ENCODE data around the gene KRTAP5-5. TPM values are rescaled to one million over a fixed set of nuclear protein-coding genes. Genes with fewer than 3 reads are reported as not detected.
"Not testable (repeated sequence)": the region's sequence is repeated elsewhere in the genome, so short reads cannot be mapped to it uniquely, and the experiment has no call there.

Gene KRTAP5-5
- total and polyA plus RNA-seq, 2 of the 13 experiments (the other 11 are each of a cell fraction or from before 2014, with no cell fraction given), result not detected

- H3K9ac ChIP-seq (ENCODE audit: insufficient read depth, low read depth, low read length); H3K4me2 ChIP-seq (ENCODE audit: low read depth, low read length); in situ Hi-C loops (cut with HindIII; ENCODE audit: extremely low pct_ligation_motif_present, low pct_unique_long_range_greater_than_20kb); H3K36me3 ChIP-seq (replicated peaks in 1 of 2; ENCODE audit: control insufficient read depth in 1 of 2, insufficient read depth in 2 of 2, low read length in 2 of 2); H3K4me3 ChIP-seq (replicated peaks in 1 of 3; ENCODE audit: insufficient read depth in 1 of 3, low read depth in 2 of 3, low read length in 3 of 3); ATAC-seq; BruUV-seq (replicated peaks); FAIRE-seq; intact Hi-C loops (cut with micrococcal nuclease; ENCODE audit: unreplicated experiment); H3K9me3 ChIP-seq (ENCODE audit: low read length); H2AFZ ChIP-seq (ENCODE audit: low read length); H4K20me1 ChIP-seq (ENCODE audit: insufficient read depth, low read length); H3K4me1 ChIP-seq (ENCODE audit: insufficient read depth, low read length); H3K79me2 ChIP-seq (ENCODE audit: insufficient read depth, low read length); H3K27ac ChIP-seq (ENCODE audit: extremely low read length, insufficient read depth, low read length); CTCF ChIA-PET (ENCODE audit: low intra/inter-chr PET ratio, low total read pairs); POLR2A ChIA-PET; DNase-seq (ENCODE audit: low spot score): not testable (repeated sequence)
- 62% methylated on average over 13 of the region's 13 CpGs for WGBS (ENCODE audit: low lambda C conversion rate)
- H3K27me3 ChIP-seq (ENCODE audit: control insufficient read depth in 1 of 2, insufficient read depth in 2 of 2, low read length in 2 of 2), result peaks cover 2 to 31% of the 10 kb centered on the region in 2 experiments; a peak in 4 of 5 replicates
Measured at GRCh38 chr11:1605923-1606322, 23.7 kb upstream of the KRTAP5-5 start.

GRCh38 chr11:1607156-1607845, 22.3 kb upstream of the KRTAP5-5 start:
- H3K79me2 ChIP-seq (ENCODE audit: insufficient read depth, low read length); BruUV-seq (replicated peaks); H3K4me1 ChIP-seq (ENCODE audit: insufficient read depth, low read length); POLR2A ChIA-PET; H3K4me2 ChIP-seq (ENCODE audit: low read depth, low read length); H2AFZ ChIP-seq (ENCODE audit: low read length); H3K27ac ChIP-seq (ENCODE audit: extremely low read length, insufficient read depth, low read length); CTCF ChIA-PET (ENCODE audit: low intra/inter-chr PET ratio, low total read pairs); H3K9me3 ChIP-seq (ENCODE audit: low read length); FAIRE-seq; intact Hi-C loops (cut with micrococcal nuclease; ENCODE audit: unreplicated experiment); in situ Hi-C loops (cut with HindIII; ENCODE audit: extremely low pct_ligation_motif_present, low pct_unique_long_range_greater_than_20kb); H3K4me3 ChIP-seq (replicated peaks in 1 of 3; ENCODE audit: insufficient read depth in 1 of 3, low read depth in 2 of 3, low read length in 3 of 3); H3K36me3 ChIP-seq (replicated peaks in 1 of 2; ENCODE audit: control insufficient read depth in 1 of 2, insufficient read depth in 2 of 2, low read length in 2 of 2); H4K20me1 ChIP-seq (ENCODE audit: insufficient read depth, low read length); H3K9ac ChIP-seq (ENCODE audit: insufficient read depth, low read depth, low read length); DNase-seq (ENCODE audit: low spot score): not testable (repeated sequence)
- H3K27me3 ChIP-seq (ENCODE audit: control insufficient read depth in 1 of 2, insufficient read depth in 2 of 2, low read length in 2 of 2), result peaks cover 2 to 38% of the 10 kb centered on the region in 2 experiments; a peak in 4 of 5 replicates
- ATAC-seq, result peak; percentile 43
- WGBS (ENCODE audit: low lambda C conversion rate), result 31% methylated on average over 16 of the region's 18 CpGs

GRCh38 chr11:1607901-1608300, 21.7 kb upstream of the KRTAP5-5 start:
- H3K4me2 ChIP-seq (ENCODE audit: low read depth, low read length); H3K4me1 ChIP-seq (ENCODE audit: insufficient read depth, low read length); DNase-seq (ENCODE audit: low spot score); H3K4me3 ChIP-seq (replicated peaks in 1 of 3; ENCODE audit: insufficient read depth in 1 of 3, low read depth in 2 of 3, low read length in 3 of 3); H2AFZ ChIP-seq (ENCODE audit: low read length); BruUV-seq (replicated peaks); ATAC-seq; H3K36me3 ChIP-seq (replicated peaks in 1 of 2; ENCODE audit: control insufficient read depth in 1 of 2, insufficient read depth in 2 of 2, low read length in 2 of 2); POLR2A ChIA-PET; H4K20me1 ChIP-seq (ENCODE audit: insufficient read depth, low read length); H3K27ac ChIP-seq (ENCODE audit: extremely low read length, insufficient read depth, low read length); CTCF ChIA-PET (ENCODE audit: low intra/inter-chr PET ratio, low total read pairs); intact Hi-C loops (cut with micrococcal nuclease; ENCODE audit: unreplicated experiment); in situ Hi-C loops (cut with HindIII; ENCODE audit: extremely low pct_ligation_motif_present, low pct_unique_long_range_greater_than_20kb); H3K9me3 ChIP-seq (ENCODE audit: low read length); H3K79me2 ChIP-seq (ENCODE audit: insufficient read depth, low read length); FAIRE-seq; H3K9ac ChIP-seq (ENCODE audit: insufficient read depth, low read depth, low read length): not testable (repeated sequence)
- H3K27me3 ChIP-seq (ENCODE audit: control insufficient read depth in 1 of 2, insufficient read depth in 2 of 2, low read length in 2 of 2), result peaks cover 2 to 39% of the 10 kb centered on the region in 2 experiments; a peak in 4 of 5 replicates
- 0% methylated on average over 1 of the region's 5 CpGs for WGBS (ENCODE audit: low lambda C conversion rate)
